ENCODE data around the gene SAMD3.

Gene SAMD3

GRCh38 chr6:130190701-130191690 lies 31.8 kb downstream of the SAMD3 start:
- no peak for TF ChIP-seq CTCF (IDR thresholded peaks at IDR 0.05; ENCODE audit: insufficient read depth, missing control alignments)
- FAIRE-seq (no peak), DNase-seq (ENCODE audit: insufficient read length, low spot score) (no peak)

- no peak for DNase-seq (ENCODE audit: insufficient read length, low spot score)
- no peak for FAIRE-seq
- no peak for TF ChIP-seq CTCF (IDR thresholded peaks at IDR 0.05; ENCODE audit: insufficient read depth, missing control alignments)
These were observed 33.0 kb downstream of the SAMD3 start for GRCh38 chr6:130189531-130190397.

- no peak for TF ChIP-seq CTCF (IDR thresholded peaks at IDR 0.05; ENCODE audit: insufficient read depth, missing control alignments)
- DNase-seq (ENCODE audit: insufficient read length, low spot score) (no peak), FAIRE-seq (no peak)
These were observed 34.4 kb downstream of the SAMD3 start for GRCh38 chr6:130188207-130188899.

GRCh38 chr6:130187335-130188206 lies 35.2 kb downstream of the SAMD3 start:
- no peak for TF ChIP-seq CTCF (IDR thresholded peaks at IDR 0.05; ENCODE audit: insufficient read depth, missing control alignments)
- DNase-seq (ENCODE audit: insufficient read length, low spot score) (no peak), FAIRE-seq (no peak)

GRCh38 chr6:130185658-130186057 lies 37.1 kb downstream of the SAMD3 start:
- TF ChIP-seq CTCF (IDR thresholded peaks at IDR 0.05; ENCODE audit: insufficient read depth, missing control alignments) = no peak
- DNase-seq (ENCODE audit: insufficient read length, low spot score) (no peak), FAIRE-seq (no peak)

Measured in D721Med (cell line).